ENCODE results near the gene SPEN.

The SPEN gene

GRCh38 chr1:15941044-15941840 lies 93.7 kb downstream of the SPEN start:
- Mint-ChIP-seq H3K27ac (peak overlapping the region; percentile 52 to 92), H3K4me3 (no peak overlapping the region), H3K9me3 (no peaks in the 10 kb centered on the region), H3K27me3 (no peaks in the 10 kb centered on the region), H3K4me1 (peaks cover 39% of the 10 kb centered on the region)
- ATAC-seq (no peak), DNase-seq (no peak)

- no peaks in the 10 kb centered on the region for H3K27me3 Mint-ChIP-seq
- peak overlapping the region in 1 of 2 donors; percentile 89 for H3K27ac Mint-ChIP-seq
- H3K4me1 Mint-ChIP-seq, result peaks cover 47% of the 10 kb centered on the region
- no peak overlapping the region for H3K4me3 Mint-ChIP-seq
- H3K9me3 Mint-ChIP-seq, result no peaks in the 10 kb centered on the region
- DNase-seq, result no peak
- no peak for ATAC-seq
Observed at GRCh38 chr1:15941899-15942660, 94.6 kb downstream of the SPEN start.

GRCh38 chr1:15942661-15943327 lies 95.3 kb downstream of the SPEN start:
- H3K27ac Mint-ChIP-seq, result peak overlapping the region in 1 of 2 donors; percentile 63
- no peaks in the 10 kb centered on the region for H3K27me3 Mint-ChIP-seq
- H3K4me1 Mint-ChIP-seq, result peaks cover 47% of the 10 kb centered on the region
- no peaks in the 10 kb centered on the region for H3K9me3 Mint-ChIP-seq
- ATAC-seq (no peak), DNase-seq (no peak)
- H3K4me3 Mint-ChIP-seq, result no peak overlapping the region

- no peak for DNase-seq
- no peaks in the 10 kb centered on the region for H3K9me3 Mint-ChIP-seq
- H3K27me3 Mint-ChIP-seq, result no peaks in the 10 kb centered on the region
- no peak for ATAC-seq
- H3K27ac Mint-ChIP-seq, result no peak overlapping the region
- H3K4me3 Mint-ChIP-seq, result no peak overlapping the region
- H3K4me1 Mint-ChIP-seq, result peaks cover 47% of the 10 kb centered on the region
Observed at GRCh38 chr1:15943328-15943991, 96.0 kb downstream of the SPEN start.

GRCh38 chr1:15943992-15944307 lies 96.4 kb downstream of the SPEN start:
- no peak overlapping the region for H3K27ac Mint-ChIP-seq
- H3K4me3 Mint-ChIP-seq, result no peak overlapping the region
- peaks cover 47% of the 10 kb centered on the region for H3K4me1 Mint-ChIP-seq
- no peaks in the 10 kb centered on the region for H3K27me3 Mint-ChIP-seq
- H3K9me3 Mint-ChIP-seq, result no peaks in the 10 kb centered on the region
- ATAC-seq (no peak), DNase-seq (no peak)

GRCh38 chr1:15944308-15945010 lies 97.0 kb downstream of the SPEN start:
- DNase-seq, result no peak
- ATAC-seq, result no peak
- peaks cover 47% of the 10 kb centered on the region for H3K4me1 Mint-ChIP-seq

GRCh38 chr1:15945011-15945831 lies 97.7 kb downstream of the SPEN start:
- H3K4me1 Mint-ChIP-seq, result peaks cover 54% of the 10 kb centered on the region
- H3K27me3 Mint-ChIP-seq, result no peaks in the 10 kb centered on the region
- H3K4me3 Mint-ChIP-seq, result no peak overlapping the region
- DNase-seq (no peak), ATAC-seq (no peak)
- H3K9me3 Mint-ChIP-seq, result no peaks in the 10 kb centered on the region
- H3K27ac Mint-ChIP-seq, result peak overlapping the region in 1 of 2 donors; percentile 71

More at GRCh38 chr1:15944308-15945010, 97.0 kb downstream of the SPEN start:
- H3K9me3 Mint-ChIP-seq, result no peaks in the 10 kb centered on the region
- peak overlapping the region in 1 of 2 donors; percentile 42 for H3K27ac Mint-ChIP-seq
- no peak overlapping the region for H3K4me3 Mint-ChIP-seq
- H3K27me3 Mint-ChIP-seq, result no peaks in the 10 kb centered on the region

GRCh38 chr1:15945832-15946448 lies 98.4 kb downstream of the SPEN start:
- DNase-seq (no peak), ATAC-seq (no peak)
- H3K27ac Mint-ChIP-seq, result peak overlapping the region in 1 of 2 donors; percentile 59
- H3K4me1 Mint-ChIP-seq, result peaks cover 54% of the 10 kb centered on the region
- no peaks in the 10 kb centered on the region for H3K27me3 Mint-ChIP-seq
- no peaks in the 10 kb centered on the region for H3K9me3 Mint-ChIP-seq
- H3K4me3 Mint-ChIP-seq, result peak overlapping the region in 1 of 2 donors; percentile 13

GRCh38 chr1:15946571-15947381 lies 99.3 kb downstream of the SPEN start:
- Mint-ChIP-seq H3K4me3 (peak overlapping the region in 1 of 2 donors; percentile 8), H3K27ac (peak overlapping the region in 1 of 2 donors; percentile 42), H3K9me3 (no peaks in the 10 kb centered on the region), H3K27me3 (no peaks in the 10 kb centered on the region), H3K4me1 (peaks cover 58% of the 10 kb centered on the region)
- ATAC-seq, result no peak
- DNase-seq, result no peak

- H3K27me3 Mint-ChIP-seq, result no peaks in the 10 kb centered on the region
- ATAC-seq, result no peak
- H3K9me3 Mint-ChIP-seq, result no peaks in the 10 kb centered on the region
- peak overlapping the region; percentile 77 to 94 for H3K27ac Mint-ChIP-seq
- peaks cover 66% of the 10 kb centered on the region for H3K4me1 Mint-ChIP-seq
- no peak for DNase-seq
- H3K4me3 Mint-ChIP-seq, result peak overlapping the region in 1 of 2 donors; percentile 74
Observed at GRCh38 chr1:15947382-15948090, 100.0 kb downstream of the SPEN start.

GRCh38 chr1:15948091-15948591 lies 100.6 kb downstream of the SPEN start:
- ATAC-seq (no peak), DNase-seq (no peak)
- Mint-ChIP-seq H3K27me3 (no peaks in the 10 kb centered on the region), H3K27ac (peak overlapping the region; percentile 77 to 94), H3K4me1 (peaks cover 72% of the 10 kb centered on the region), H3K4me3 (peak overlapping the region; percentile 74 to 82), H3K9me3 (no peaks in the 10 kb centered on the region)

- Mint-ChIP-seq H3K9me3 (no peaks in the 10 kb centered on the region), H3K27ac (peak overlapping the region; percentile 94 to 97), H3K4me1 (peaks cover 79% of the 10 kb centered on the region), H3K27me3 (no peaks in the 10 kb centered on the region), H3K4me3 (peak overlapping the region; percentile 74 to 82)
- DNase-seq, result no peak
- ATAC-seq, result peak; percentile 1
Observed at GRCh38 chr1:15948595-15949452, 101.3 kb downstream of the SPEN start.

Data from stimulated activated naive CD8-positive, alpha-beta T cell treated with anti-CD3 and anti-CD28 coated beads, Interleukin-15, amount 100 ng/mL, for 72 hours (primary cell).